H1 (cell line): Measurements from ENCODE around the gene FIBIN. TPM values are rescaled to one million over a fixed set of nuclear protein-coding genes. Genes with fewer than 3 reads are reported as not detected.

Experiments
- CTCF ChIA-PET: fragments of 300-600 bp; sonication (Branson Sonifier 250); formaldehyde crosslinking; loops from one replicate; lab custom pipeline; 2021; ENCODE audit not compliant: partially characterized antibody; lab: Charles Lee
- POLR2A ChIA-PET: fragments of 300-600 bp; sonication (Branson Sonifier 250); formaldehyde crosslinking; loops from one replicate; lab custom pipeline; 2021; ENCODE audit warnings: inconsistent platforms; ENCODE audit not compliant: partially characterized antibody; lab: Charles Lee
- DNase-seq, 2 experiments: peaks; one replicate each; pipeline versions ENCODE4 v3.0.0 to v3.0.0-alpha.2; 2010 to 2022; ENCODE audit warnings: low spot score in 2 of 2, low read depth in 1 of 2, mixed read lengths in 1 of 2
- FAIRE-seq: peaks from 2 replicates; lab custom pipeline; 2011; peaks lifted over from hg19 to GRCh38; lab: Jason Lieb, UNC
- H2AFZ ChIP-seq: 2 replicates; pipeline ENCODE4 v1.8.1; 2012; ENCODE audit warnings: low read length, inconsistent platforms
- H2AK5ac ChIP-seq: 2 replicates; pipeline ENCODE4 v1.6.1; 2013; ENCODE audit warnings: low read depth, low read length
- H2BK120ac ChIP-seq: replicated peaks from 2 replicates; pipeline ENCODE3; 2013; ENCODE audit warnings: low read depth, low read length, inconsistent platforms
- H2BK12ac ChIP-seq: 2 replicates; pipeline ENCODE4 v1.6.1; 2013; ENCODE audit warnings: low read depth, low read length
- H2BK15ac ChIP-seq: 2 replicates; pipeline ENCODE4 v1.6.1; 2013; ENCODE audit warnings: low read length
- H2BK20ac ChIP-seq: 2 replicates; pipeline ENCODE4 v1.6.1; 2013; ENCODE audit warnings: low read length
- H2BK5ac ChIP-seq: 2 replicates; pipeline ENCODE4 v1.6.1; 2013; ENCODE audit warnings: low read depth, low read length
- H3K14ac ChIP-seq: 2 replicates; pipeline ENCODE4 v1.6.1; 2013; ENCODE audit warnings: inconsistent platforms; ENCODE audit not compliant: insufficient read length
- H3K18ac ChIP-seq: 2 replicates; pipeline ENCODE4 v1.6.1; 2013; ENCODE audit warnings: low read length; ENCODE audit errors: extremely low read depth
- H3K23ac ChIP-seq: 2 replicates; pipeline ENCODE4 v1.6.1; 2013; ENCODE audit warnings: inconsistent platforms; ENCODE audit not compliant: insufficient read length
- H3K23me2 ChIP-seq: 2 replicates; pipeline ENCODE4 v1.6.1; 2013; ENCODE audit warnings: low read depth, low read length
- H3K27ac ChIP-seq: 2 replicates; pipeline ENCODE4 v1.6.1; 2011; ENCODE audit warnings: low read depth, low read length, inconsistent platforms
- H3K27me3 ChIP-seq, 4 experiments: replicated peaks in 1 of 4; 1 replicate in 1 of 4; 2 replicates in 3 of 4; pipeline versions ENCODE4 v1.6.1 to v1.8.1; 2011 to 2013; ENCODE audit warnings: low read length in 3 of 4, mild to moderate bottlenecking in 3 of 4, inconsistent platforms in 2 of 4, mixed read lengths in 2 of 4, moderate library complexity in 1 of 4; ENCODE audit not compliant: control insufficient read depth in 3 of 4, insufficient read depth in 3 of 4; ENCODE audit errors: extremely low read depth in 1 of 4
- H3K36me3 ChIP-seq, 4 experiments: 2 replicates each; pipeline versions ENCODE4 v1.6.1 to v1.8.1; 2011 to 2013; ENCODE audit warnings: mild to moderate bottlenecking in 4 of 4, low read length in 3 of 4, moderate library complexity in 2 of 4, control low read depth in 1 of 4, inconsistent platforms in 1 of 4; ENCODE audit not compliant: insufficient read depth in 4 of 4, control insufficient read depth in 2 of 4
- H3K4ac ChIP-seq: replicated peaks from 2 replicates; pipeline ENCODE3; 2013; ENCODE audit warnings: low read length, low read depth, mixed read lengths, inconsistent platforms; ENCODE audit not compliant: insufficient read length
- H3K4me1 ChIP-seq, 4 experiments: replicated peaks in 1 of 4; 1 replicate in 1 of 4; 2 replicates in 3 of 4; pipeline versions ENCODE4 v1.6.1 to v1.8.1; 2011 to 2013; ENCODE audit warnings: low read length in 3 of 4, inconsistent platforms in 2 of 4, mixed read lengths in 1 of 4; ENCODE audit not compliant: insufficient read depth in 4 of 4, control insufficient read depth in 3 of 4
- H3K4me2 ChIP-seq, 2 experiments: 2 replicates each; pipeline versions ENCODE4 v1.6.1 to v1.8.1; 2011 to 2013; ENCODE audit warnings: low read depth in 2 of 2, low read length in 2 of 2, control low read depth in 1 of 2, inconsistent platforms in 1 of 2, mild to moderate bottlenecking in 1 of 2; ENCODE audit not compliant: insufficient read depth in 1 of 2
- H3K4me3 ChIP-seq, 4 experiments: fragments of 200-600, 300-600 bp in 1 of 4; sonication (generic), shearing (Covaris generic), sonication (Bioruptor Twin) in 1 of 4; 2 replicates each; pipeline versions ENCODE4 v1.5.1 to v1.8.1; 2011 to 2016; ENCODE audit warnings: low read length in 4 of 4, low read depth in 3 of 4, control low read depth in 2 of 4, inconsistent platforms in 2 of 4, mild to moderate bottlenecking in 2 of 4, mixed read lengths in 1 of 4, moderate library complexity in 1 of 4; ENCODE audit not compliant: insufficient read depth in 2 of 4; ENCODE audit errors: extremely low read depth in 1 of 4
- H3K56ac ChIP-seq: replicated peaks from 2 replicates; pipeline ENCODE3; 2013; ENCODE audit warnings: low read depth, mild to moderate bottlenecking, mixed read lengths, low read length, inconsistent platforms; ENCODE audit not compliant: insufficient read length
- H3K79me1 ChIP-seq: 2 replicates; pipeline ENCODE4 v1.6.1; 2013; ENCODE audit warnings: low read depth, low read length, control low read depth
- H3K79me2 ChIP-seq, 2 experiments: 2 replicates each; pipeline versions ENCODE4 v1.6.1 to v1.8.1; 2012 to 2013; ENCODE audit warnings: low read length in 2 of 2, mild to moderate bottlenecking in 2 of 2, inconsistent platforms in 1 of 2; ENCODE audit not compliant: insufficient read depth in 2 of 2, control insufficient read depth in 1 of 2
- H3K9ac ChIP-seq, 4 experiments: replicated peaks in 1 of 4; 1 replicate in 1 of 4; 2 replicates in 3 of 4; pipeline versions ENCODE4 v1.6.1 to v1.8.1; 2011 to 2013; ENCODE audit warnings: low read depth in 3 of 4, low read length in 3 of 4, control low read depth in 2 of 4, mild to moderate bottlenecking in 2 of 4, moderate library complexity in 2 of 4, inconsistent platforms in 1 of 4; ENCODE audit errors: extremely low read depth in 1 of 4
- H3K9me3 ChIP-seq, 2 experiments: 2 replicates each; pipeline versions ENCODE4 v1.6.1 to v1.8.1; 2012 to 2013; ENCODE audit warnings: mild to moderate bottlenecking in 2 of 2, moderate library complexity in 2 of 2, control low read depth in 1 of 2, inconsistent platforms in 1 of 2, low read depth in 1 of 2, low read length in 1 of 2, mixed read lengths in 1 of 2; ENCODE audit not compliant: insufficient read depth in 2 of 2
- H4K20me1 ChIP-seq, 2 experiments: replicated peaks in 1 of 2; 2 replicates each; pipeline versions ENCODE3 to v1.8.1; 2011 to 2013; ENCODE audit warnings: inconsistent platforms in 2 of 2, low read length in 2 of 2, mild to moderate bottlenecking in 1 of 2; ENCODE audit not compliant: insufficient read depth in 2 of 2, control insufficient read depth in 1 of 2
- H4K5ac ChIP-seq: 2 replicates; pipeline ENCODE4 v1.6.1; 2013; ENCODE audit warnings: low read length, low read depth, mixed read lengths, inconsistent platforms; ENCODE audit not compliant: insufficient read length
- H4K8ac ChIP-seq: 2 replicates; pipeline ENCODE4 v1.8.0; 2013; ENCODE audit warnings: mild to moderate bottlenecking, moderate library complexity, low read length, inconsistent platforms; ENCODE audit not compliant: insufficient read depth; ENCODE audit errors: extremely low read depth
- H4K91ac ChIP-seq: replicated peaks from 2 replicates; pipeline ENCODE3; 2013; ENCODE audit warnings: low read length, mixed read lengths, inconsistent platforms; ENCODE audit not compliant: insufficient read length
- GABPA ChIP-seq: IDR thresholded peaks from 2 replicates; pipeline ENCODE4 v1.6.1; 2011; ENCODE audit warnings: mild to moderate bottlenecking, low read length, moderate library complexity, borderline replicate concordance; ENCODE audit not compliant: insufficient read depth
- NANOG ChIP-seq: IDR thresholded peaks from 2 replicates; pipeline ENCODE4 v1.6.1; 2011; ENCODE audit warnings: low read length, low read depth, mild to moderate bottlenecking, inconsistent platforms; ENCODE audit not compliant: insufficient read depth, poor library complexity, severe bottlenecking
- RFX5 ChIP-seq: IDR thresholded peaks from 2 replicates; pipeline ENCODE4 v1.6.1; 2011; ENCODE audit warnings: low read depth, low read length, improper control_type of control experiment, borderline replicate concordance
- SAP30 ChIP-seq: fragments of 300-600 bp; sonication (generic); IDR thresholded peaks from 2 replicates; pipeline ENCODE4 v1.7.1; 2012; ENCODE audit warnings: low read length, moderate library complexity, mild to moderate bottlenecking, inconsistent platforms; ENCODE audit not compliant: insufficient read depth, insufficient replicate concordance
- TBP ChIP-seq: IDR thresholded peaks from 2 replicates; pipeline ENCODE4 v1.6.1; 2011; ENCODE audit warnings: low read depth, low read length, improper control_type of control experiment
- WGBS, 2 experiments: shearing (Covaris generic) in 1 of 2; methylation state at CpG; one replicate each; pipeline versions ENCODE4 v1.1.6 to v1.1.7; 2013 to 2015; ENCODE audit warnings: low lambda C conversion rate in 2 of 2, mixed read lengths in 2 of 2, inconsistent platforms in 1 of 2, low coverage in 1 of 2, missing lambda C conversion rate in 1 of 2; ENCODE audit not compliant: insufficient replicate concordance in 2 of 2, insufficient coverage in 1 of 2, insufficient read length in 1 of 2; ENCODE audit errors: extremely low coverage in 1 of 2, missing lambda C conversion rate in 1 of 2; 5-methylcytosine and 5-hydroxymethylcytosine counted together
- polyA plus RNA-seq, 7 experiments: library from polyadenylated mRNA; depleted of rRNA in 3 of 7; stranded (reverse) in 5 of 7; unstranded in 2 of 7; fragments of >200 nt in 5 of 7; fragments of 200-250 nt in 2 of 7; gene quantifications; 1 replicate in 5 of 7; 2 replicates in 1 of 7; 4 replicates in 1 of 7; pipeline versions ENCODE4 v1.2.1 to v1.2.3, GENCODE V29; 2011 to 2013; ENCODE audit warnings: missing spikeins in 2 of 7, mixed read lengths in 2 of 7
- total RNA-seq: library from RNA; stranded (reverse); fragmentation: NEBNext Ultra II Directional; extraction: Animal tissue kit (Norgen Biotek cat#: 25700); gene quantifications from 2 replicates; pipeline ENCODE4 v1.2.1, GENCODE V29; 2021

The FIBIN gene
- total and polyA plus RNA-seq, 2 of the 8 experiments (the other 6 are each of a cell fraction or from before 2014, with no cell fraction given), result 0.38 to 0.45 TPM

- H2BK12ac ChIP-seq, result no peak overlapping the region
- CTCF ChIA-PET, result interaction anchor here (1.9 kb wide), 1 partner anchor 13 kb away, joined by 7 read pairs; the partner anchor contains the start of gene BBOX1
- no peak overlapping the region for H3K27ac ChIP-seq
- H3K23ac ChIP-seq, result no peak overlapping the region
- H2BK20ac ChIP-seq, result no peak overlapping the region
- no peak overlapping the region for H2BK15ac ChIP-seq
- TF ChIP-seq TBP, result no peak
- TF ChIP-seq GABPA, result no peak
- TF ChIP-seq SAP30, result no peak
- TF ChIP-seq NANOG, result no peak
- no peak for TF ChIP-seq RFX5
- H4K8ac ChIP-seq, result no peak overlapping the region
- H3K9me3 ChIP-seq, result no peaks in the 10 kb centered on the region
- no peaks in the 10 kb centered on the region for H3K27me3 ChIP-seq
- no peak overlapping the region for H3K4me2 ChIP-seq
- no peak overlapping the region for H2AK5ac ChIP-seq
- H2AFZ ChIP-seq, result no peak overlapping the region
- H3K79me2 ChIP-seq, result no peaks in the 10 kb centered on the region
- POLR2A ChIA-PET, result no interaction called here
- H3K4me3 ChIP-seq, result no peak overlapping the region
- H3K4ac ChIP-seq, result no peak overlapping the region
- H3K4me1 ChIP-seq, result no peaks in the 10 kb centered on the region
- H3K9ac ChIP-seq, result no peak overlapping the region
- H3K18ac ChIP-seq, result no peak overlapping the region
- WGBS, 2 experiments, result 96% methylated on average over 1 of the region's 1 CpG; no CpG with 5 or more reads in 1 of the 2 experiments
- no peak overlapping the region for H3K14ac ChIP-seq
- H3K56ac ChIP-seq, result no peak overlapping the region
- no peaks in the 10 kb centered on the region; the same call in 1 of the 2 replicates for H3K79me1 ChIP-seq
- H4K20me1 ChIP-seq, result no peaks in the 10 kb centered on the region
- FAIRE-seq, result no peak
- H3K36me3 ChIP-seq, result no peaks in the 10 kb centered on the region
- no peak for DNase-seq
- no peaks in the 10 kb centered on the region for H3K23me2 ChIP-seq
- H2BK5ac ChIP-seq, result no peak overlapping the region
- no peak overlapping the region for H2BK120ac ChIP-seq
- no peak overlapping the region for H4K91ac ChIP-seq
- H4K5ac ChIP-seq, result no peak overlapping the region
Observed at GRCh38 chr11:27028561-27028965, 34.7 kb downstream of the FIBIN start.
